Transverse colon (tissue), 4 donors: ENCODE results near the gene TLCD1. TPM values are rescaled to one million over a fixed set of nuclear protein-coding genes. Genes with fewer than 3 reads are reported as not detected.
A peak's percentile ranks its signal among the peaks of the same experiment; 100 is the strongest.

Experiments used
- DNase-seq: peaks from one replicate; pipeline ENCODE4 v3.0.0-alpha.2; 2019
- H3K27ac ChIP-seq, 4 donors: fragments of 200-600 bp; sonication (generic); 2 replicates each; pipeline ENCODE4 v1.5.1; 2016 to 2018; ENCODE audit warnings: inconsistent platforms in 4 of 4
- H3K27me3 ChIP-seq: fragments of 200-600 bp; sonication (generic); 2 replicates; pipeline ENCODE4 v1.5.1; 2017; ENCODE audit warnings: inconsistent platforms
- H3K36me3 ChIP-seq, 4 donors: fragments of 200-600 bp; sonication (generic); 2 replicates each; pipeline ENCODE4 v1.5.1; 2017 to 2019; ENCODE audit warnings: inconsistent platforms in 4 of 4
- H3K4me1 ChIP-seq, 4 donors: fragments of 200-600 bp; sonication (generic); 2 replicates each; pipeline ENCODE4 v1.5.1; 2017 to 2020; ENCODE audit warnings: inconsistent platforms in 4 of 4
- H3K4me3 ChIP-seq, 4 donors: fragments of 200-600 bp; sonication (generic); 1 replicate in 1 of 4; 2 replicates in 3 of 4; pipeline versions ENCODE4 v1.5.1 to v1.6.1; 2017 to 2019; ENCODE audit warnings: inconsistent platforms in 4 of 4
- H3K9me3 ChIP-seq, 2 donors: fragments of 200-600 bp; sonication (generic); 2 replicates each; pipeline ENCODE4 v1.5.1; 2017 to 2019; ENCODE audit warnings: inconsistent platforms in 2 of 2
- EP300 ChIP-seq: sonication (generic); formaldehyde crosslinking; IDR thresholded peaks from one replicate; pipeline ENCODE4 v1.6.1; 2017; ENCODE audit warnings: antibody characterized with exemption, low read depth
- POLR2A ChIP-seq: fragments of 450-650 bp; IDR thresholded peaks from one replicate; pipeline ENCODE4 v1.6.1; 2016; ENCODE audit warnings: antibody characterized with exemption, mild to moderate bottlenecking, moderate library complexity
- POLR2AphosphoS5 ChIP-seq, 3 donors: sonication (generic); formaldehyde crosslinking; IDR thresholded peaks; one replicate each; pipeline ENCODE4 v1.6.1; 2016; ENCODE audit warnings: antibody characterized with exemption in 3 of 3
- WGBS, 2 donors: methylation state at CpG; one replicate each; pipeline ENCODE4 v1.1.5; 2018; ENCODE audit warnings: low coverage in 1 of 2; 5-methylcytosine and 5-hydroxymethylcytosine counted together
- in situ Hi-C, 4 donors: fragments of 200-750 bp; cut with MboI; loops; one replicate each; pipeline versions ENCODE4 v1.15.0 to v1.15.1; 2017; ENCODE audit warnings: low sequenced_read_pairs in 3 of 4, low pct_ligation_motif_present in 1 of 4, low pct_unique_long_range_greater_than_20kb in 1 of 4
- intact Hi-C: fragments of 100-400 bp; cut with DNase I; formaldehyde crosslinking; loops from one replicate; pipeline ENCODE4 v1.15.1; 2023; ENCODE audit warnings: low total_unique reads
- total RNA-seq, 4 donors: library from RNA; depleted of rRNA; stranded (reverse); fragments of >200 nt; gene quantifications; one replicate each; pipeline ENCODE4 v1.1.0, GENCODE V29; 2016
- TF ChIP-seq, protein P1 (sequence below), 5 experiments: fragments of 200-600 bp in 3 of 5; fragments of 450-650 bp in 2 of 5; sonication (generic) in 3 of 5; IDR thresholded peaks; 1 replicate in 2 of 5; 2 replicates in 3 of 5; pipeline ENCODE4 v1.5.1; 2016 to 2017; ENCODE audit warnings: antibody characterized with exemption in 5 of 5, inconsistent platforms in 3 of 5, mild to moderate bottlenecking in 2 of 5, moderate library complexity in 1 of 5

The TLCD1 gene
- total RNA-seq, 4 donors from 2014 or later = 5.6 to 11.5 TPM; not detected in 2

DNA sequence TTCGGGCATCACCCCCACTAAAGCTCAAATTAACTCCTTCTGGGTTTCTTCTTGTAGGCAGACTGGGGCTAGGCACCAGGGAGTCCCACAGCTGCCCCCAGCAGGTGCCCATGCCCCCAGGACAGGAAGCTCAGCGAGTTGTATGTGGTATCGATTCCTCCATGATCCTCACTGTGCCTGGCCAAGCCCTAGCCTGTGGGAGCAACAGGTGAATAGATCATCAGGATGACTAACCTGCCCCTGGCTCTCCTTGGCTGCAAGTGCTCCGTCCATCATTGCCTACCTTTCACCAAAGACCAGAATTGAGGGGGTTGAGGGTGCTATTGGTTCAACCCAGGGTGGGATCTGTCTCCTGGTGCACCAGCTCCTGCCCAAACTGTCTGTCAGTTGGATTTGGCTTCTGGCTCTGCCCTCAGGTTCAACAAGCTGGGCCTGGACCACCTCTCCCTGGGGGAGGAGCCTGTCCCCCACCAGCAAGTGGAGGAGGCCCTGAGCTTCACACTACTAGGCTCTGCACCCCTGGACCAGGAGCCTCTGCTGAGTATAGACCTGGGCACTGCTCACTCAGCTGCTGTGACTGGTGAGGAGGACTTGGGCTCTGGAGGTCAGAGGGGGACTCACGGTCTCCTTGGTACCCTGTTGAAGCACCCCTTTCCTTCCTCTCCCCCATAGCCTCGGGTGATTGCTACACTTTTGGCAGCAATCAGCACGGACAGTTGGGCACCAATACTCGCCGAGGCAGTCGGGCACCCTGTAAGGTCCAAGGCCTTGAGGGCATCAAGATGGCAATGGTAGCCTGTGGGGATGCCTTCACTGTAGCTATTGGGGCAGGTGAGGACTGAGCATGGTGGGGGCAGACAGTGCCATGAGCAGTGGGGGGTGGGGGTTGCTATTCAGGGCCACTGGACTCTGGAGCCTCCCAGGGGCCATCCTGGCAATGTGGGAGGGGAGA, 14.6 kb upstream of the TLCD1 start:
- in situ Hi-C loops = no loop called here
- 87% methylated on average over 10 of the region's 10 CpGs; no CpG with 5 or more reads in 1 of the 2 donors for WGBS, 2 donors

DNA sequence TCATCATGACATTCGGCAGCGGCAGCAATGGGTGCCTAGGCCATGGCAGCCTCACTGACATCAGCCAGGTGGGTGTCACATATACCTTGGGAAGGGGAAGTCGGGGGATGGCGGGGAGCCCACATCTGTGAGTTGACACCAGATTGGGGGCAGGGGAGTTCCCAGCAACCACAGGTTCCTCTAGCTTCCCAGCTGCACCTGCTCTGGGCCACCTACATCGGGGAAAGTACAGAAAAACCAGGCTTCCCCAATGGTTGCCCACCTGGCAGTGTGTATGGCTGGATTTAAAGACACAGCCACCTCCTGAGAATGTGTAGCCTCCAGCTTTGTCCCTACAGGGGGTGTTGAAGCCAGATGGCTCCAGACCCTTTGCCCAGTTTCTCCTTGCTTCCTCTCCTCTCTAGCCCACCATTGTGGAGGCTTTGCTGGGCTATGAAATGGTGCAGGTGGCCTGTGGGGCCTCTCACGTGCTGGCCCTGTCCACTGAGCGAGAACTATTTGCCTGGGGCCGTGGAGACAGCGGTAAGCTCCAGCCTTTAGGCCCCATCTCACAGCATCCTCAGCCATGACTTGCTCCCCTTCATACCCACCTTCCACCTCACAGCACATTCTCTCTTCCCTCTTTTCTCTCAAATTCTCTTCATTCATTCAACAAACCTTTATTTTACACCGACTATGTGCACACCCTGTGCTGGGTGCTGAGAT, 12.8 kb upstream of the TLCD1 start:
- peak; percentile 61 for DNase-seq
- intact Hi-C loops = no loop called here
- Histone ChIP-seq H3K27ac (peak overlapping the region in 2 of 4 donors; percentile 43 to 44), H3K36me3 (no peaks in the 10 kb centered on the region), H3K4me1 (peaks cover 0 to 21% (median 19%) of the 10 kb centered on the region in 4 donors), H3K27me3 (no peaks in the 10 kb centered on the region), H3K9me3 (no peaks in the 10 kb centered on the region), H3K4me3 (no peak overlapping the region)
- 85% methylated on average over 6 to 10 of the region's 10 CpGs for WGBS, 2 donors
- TF ChIP-seq POLR2A (no peak), EP300 (no peak), POLR2AphosphoS5 (IDR thresholded peaks at IDR 0.05) (no peak)
- TF ChIP-seq, protein P1, sequence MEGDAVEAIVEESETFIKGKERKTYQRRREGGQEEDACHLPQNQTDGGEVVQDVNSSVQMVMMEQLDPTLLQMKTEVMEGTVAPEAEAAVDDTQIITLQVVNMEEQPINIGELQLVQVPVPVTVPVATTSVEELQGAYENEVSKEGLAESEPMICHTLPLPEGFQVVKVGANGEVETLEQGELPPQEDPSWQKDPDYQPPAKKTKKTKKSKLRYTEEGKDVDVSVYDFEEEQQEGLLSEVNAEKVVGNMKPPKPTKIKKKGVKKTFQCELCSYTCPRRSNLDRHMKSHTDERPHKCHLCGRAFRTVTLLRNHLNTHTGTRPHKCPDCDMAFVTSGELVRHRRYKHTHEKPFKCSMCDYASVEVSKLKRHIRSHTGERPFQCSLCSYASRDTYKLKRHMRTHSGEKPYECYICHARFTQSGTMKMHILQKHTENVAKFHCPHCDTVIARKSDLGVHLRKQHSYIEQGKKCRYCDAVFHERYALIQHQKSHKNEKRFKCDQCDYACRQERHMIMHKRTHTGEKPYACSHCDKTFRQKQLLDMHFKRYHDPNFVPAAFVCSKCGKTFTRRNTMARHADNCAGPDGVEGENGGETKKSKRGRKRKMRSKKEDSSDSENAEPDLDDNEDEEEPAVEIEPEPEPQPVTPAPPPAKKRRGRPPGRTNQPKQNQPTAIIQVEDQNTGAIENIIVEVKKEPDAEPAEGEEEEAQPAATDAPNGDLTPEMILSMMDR (IDR thresholded peaks at IDR 0.05) = no peak
- in situ Hi-C loops = no loop called here

More for the DNA sequence above, 14.6 kb upstream of the TLCD1 start:
- intact Hi-C loops = no loop called here
- H3K27me3 ChIP-seq = no peaks in the 10 kb centered on the region
- no peaks in the 10 kb centered on the region for H3K36me3 ChIP-seq
- H3K27ac ChIP-seq = no peak overlapping the region
- H3K9me3 ChIP-seq = no peaks in the 10 kb centered on the region
- no peak for DNase-seq
- peaks cover 0 to 39% (median 25%) of the 10 kb centered on the region in 4 donors for H3K4me1 ChIP-seq
- TF ChIP-seq POLR2A (no peak), POLR2AphosphoS5 (IDR thresholded peaks at IDR 0.05) (no peak), EP300 (no peak)
- TF ChIP-seq, protein P1 (IDR thresholded peaks at IDR 0.05) = no peak
- no peak overlapping the region for H3K4me3 ChIP-seq

DNA sequence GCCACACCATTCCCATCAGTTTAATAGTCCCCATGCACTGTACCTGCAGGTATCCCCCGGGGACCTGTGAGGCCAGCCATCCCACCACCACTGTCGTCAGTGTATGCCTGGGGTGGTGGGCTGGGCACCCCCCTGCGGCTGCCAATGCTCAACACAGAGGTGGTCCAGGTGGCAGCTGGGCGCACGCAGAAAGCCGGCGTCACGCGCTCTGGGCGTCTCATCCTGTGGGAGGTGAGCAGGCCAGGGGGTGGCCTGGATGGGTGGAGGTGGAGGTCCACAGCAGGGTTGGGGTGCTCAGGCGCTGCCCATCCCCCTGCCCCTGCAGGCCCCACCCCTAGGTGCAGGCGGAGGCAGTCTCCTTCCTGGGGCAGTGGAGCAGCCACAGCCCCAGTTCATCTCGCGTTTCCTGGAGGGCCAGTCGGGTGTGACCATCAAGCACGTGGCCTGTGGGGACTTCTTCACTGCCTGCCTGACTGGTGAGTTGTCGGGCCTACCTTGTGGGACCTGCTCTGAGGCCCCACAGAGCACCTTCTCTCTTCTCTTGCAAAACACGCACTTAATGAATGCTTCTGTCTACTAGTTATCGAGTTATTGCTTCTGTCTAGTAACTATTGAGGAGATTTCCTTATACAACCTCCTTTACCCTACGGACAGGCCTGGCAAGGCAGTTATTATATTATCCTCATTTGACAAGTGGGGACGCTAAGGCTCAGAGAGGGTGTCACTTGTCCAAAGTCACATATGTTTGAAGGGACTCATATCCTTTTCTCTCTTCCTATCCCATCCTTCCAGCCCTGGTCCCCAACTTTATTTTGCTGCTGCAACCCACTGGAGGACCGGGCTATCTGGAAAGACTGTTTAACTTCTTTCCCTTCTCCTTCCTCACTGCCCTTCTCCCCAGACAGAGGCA, 12.0 kb upstream of the TLCD1 start:
- in situ Hi-C loops = no loop called here
- no peaks in the 10 kb centered on the region for H3K36me3 ChIP-seq
- DNase-seq = peak; percentile 69
- H3K9me3 ChIP-seq = no peaks in the 10 kb centered on the region
- intact Hi-C loops = no loop called here
- H3K4me1 ChIP-seq = peaks cover 0 to 17% (median 14%) of the 10 kb centered on the region in 4 donors
- no peak overlapping the region for H3K4me3 ChIP-seq
- H3K27ac ChIP-seq = peak overlapping the region in 2 of 4 donors; percentile 5 to 44
- no peaks in the 10 kb centered on the region for H3K27me3 ChIP-seq
- 55 to 92% methylated on average over 4 to 15 of the region's 22 CpGs for WGBS, 2 donors
- TF ChIP-seq EP300 (no peak), POLR2AphosphoS5 (IDR thresholded peaks at IDR 0.05) (no peak), POLR2A (no peak)
- TF ChIP-seq, protein P1 (IDR thresholded peaks at IDR 0.05) = no peak
